Smooth muscle cell (in vitro differentiated cells): ENCODE measurements around the gene IBA57. TPM values are rescaled to one million over a fixed set of nuclear protein-coding genes. Genes with fewer than 3 reads are reported as not detected.
A peak's percentile ranks its signal among the peaks of the same experiment; 100 is the strongest.

Experiments
- DNase-seq: peaks from one replicate; lab custom pipeline; 2025; ENCODE audit not compliant: unreplicated experiment; lab: John Stamatoyannopoulos, UW
- H2AFZ ChIP-seq: fragments of 200-600 bp; sonication (generic); 2 replicates; pipeline ENCODE4 v1.6.0; 2016; ENCODE audit warnings: antibody characterized with exemption, low read depth, mild to moderate bottlenecking
- H3F3A ChIP-seq: fragments of 200-600 bp; sonication (generic); 2 replicates; pipeline ENCODE4 v1.6.0; 2017; ENCODE audit warnings: antibody characterized with exemption, low read depth
- H3K27ac ChIP-seq: fragments of 200-600 bp; sonication (generic); 2 replicates; pipeline ENCODE4 v1.5.1; 2016; ENCODE audit warnings: low read depth, mild to moderate bottlenecking
- H3K27me3 ChIP-seq: fragments of 200-600 bp; sonication (generic); 2 replicates; pipeline ENCODE4 v1.6.1; 2016; ENCODE audit warnings: low read depth, mild to moderate bottlenecking
- H3K36me3 ChIP-seq: fragments of 200-600 bp; sonication (generic); 2 replicates; pipeline ENCODE4 v1.5.1; 2016; ENCODE audit warnings: low read depth
- H3K4me1 ChIP-seq: fragments of 200-600 bp; sonication (generic); 2 replicates; pipeline ENCODE4 v1.5.1; 2016; ENCODE audit warnings: low read depth
- H3K4me2 ChIP-seq: fragments of 200-600 bp; sonication (generic); 2 replicates; pipeline ENCODE4 v1.6.0; 2016; ENCODE audit warnings: mild to moderate bottlenecking
- H3K4me3 ChIP-seq: fragments of 200-600 bp; sonication (generic); 2 replicates; pipeline ENCODE4 v1.5.1; 2016; ENCODE audit warnings: mild to moderate bottlenecking
- H3K79me2 ChIP-seq: fragments of 200-600 bp; sonication (generic); 2 replicates; pipeline ENCODE4 v1.6.0; 2016; ENCODE audit warnings: low read depth, mild to moderate bottlenecking
- H3K9ac ChIP-seq: fragments of 200-600 bp; sonication (generic); 2 replicates; pipeline ENCODE4 v1.6.0; 2016; ENCODE audit warnings: low read depth
- H3K9me3 ChIP-seq: fragments of 200-600 bp; sonication (generic); replicated peaks from 2 replicates; pipeline ENCODE4 v1.5.1; 2016; ENCODE audit warnings: low read depth
- H4K20me1 ChIP-seq: fragments of 200-600 bp; sonication (generic); 2 replicates; pipeline ENCODE4 v1.6.0; 2016; ENCODE audit warnings: low read depth
- WGBS: methylation state at CpG from one replicate; pipeline ENCODE4 v1.1.7; 2016; ENCODE audit warnings: low lambda C conversion rate; 5-methylcytosine and 5-hydroxymethylcytosine counted together
- polyA plus RNA-seq: library from polyadenylated mRNA; unstranded; fragments of >200 nt; fragmentation: Nextera tagmentation; extraction: Ambion mirVana; gene quantifications from 2 replicates; pipeline ENCODE4 v1.2.1, GENCODE V29; 2016
- total RNA-seq: library from RNA; depleted of rRNA; stranded (reverse); fragments of >200 nt; gene quantifications from 2 replicates; pipeline ENCODE4 v1.2.3, GENCODE V29; 2014
- TF ChIP-seq, protein P1 (sequence below): fragments of 200-600 bp; sonication (generic); IDR thresholded peaks from 2 replicates; pipeline ENCODE4 v1.5.1; 2017; ENCODE audit warnings: borderline replicate concordance, mild to moderate bottlenecking, antibody characterized with exemption; ENCODE audit not compliant: insufficient read depth, poor library complexity, severe bottlenecking

Gene IBA57
- total and polyA plus RNA-seq, 2 experiments from 2014 or later: 1.6 to 1.8 TPM

DNA sequence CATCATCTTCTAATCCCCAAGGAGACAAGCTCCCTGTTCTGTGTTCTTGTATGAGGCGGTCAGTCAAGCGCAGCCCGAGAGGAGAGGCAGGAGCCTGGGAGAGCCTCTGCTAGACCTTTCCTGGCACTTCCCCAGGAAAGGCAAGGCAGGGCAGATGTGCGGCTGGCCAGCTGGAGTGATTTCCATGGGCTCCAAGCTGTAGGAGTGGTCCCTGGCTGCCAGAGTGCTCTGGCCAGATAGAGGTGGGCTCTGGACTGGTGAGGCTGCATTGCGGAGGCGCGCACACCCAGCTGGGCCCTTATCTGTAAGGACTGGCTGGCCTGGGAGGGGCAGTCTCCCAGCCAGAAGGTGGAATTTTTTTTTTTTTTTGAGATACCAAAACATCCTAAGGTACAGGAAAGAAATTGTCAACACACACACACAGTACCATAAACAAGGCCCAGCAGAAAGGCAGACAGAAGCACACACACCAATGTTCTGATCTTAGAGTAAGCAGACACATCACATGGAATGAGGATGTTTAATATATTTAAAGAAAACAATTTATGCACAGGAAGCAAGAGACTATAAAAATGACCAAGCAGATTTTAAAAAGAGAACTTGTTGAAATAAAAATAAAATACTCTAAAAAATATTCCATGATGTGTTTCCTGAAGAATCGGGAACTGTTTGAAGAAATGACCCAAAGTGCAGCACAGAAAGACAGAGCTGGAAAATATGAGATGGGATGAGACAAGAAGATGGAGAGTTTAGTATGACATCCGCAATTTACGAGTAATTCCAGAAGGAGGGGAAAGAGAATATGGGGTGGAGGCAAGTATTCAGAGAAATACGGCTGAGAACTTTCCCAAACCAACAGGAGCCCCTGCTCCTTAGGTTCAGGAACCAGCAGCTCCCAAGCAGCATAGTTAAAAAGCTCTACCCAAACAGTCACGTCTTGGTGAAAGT is 13.4 kb downstream of the IBA57 start:
- no peaks in the 10 kb centered on the region for H3F3A ChIP-seq
- no peak overlapping the region for H3K27ac ChIP-seq
- no peaks in the 10 kb centered on the region for H3K79me2 ChIP-seq
- H3K4me1 ChIP-seq: no peaks in the 10 kb centered on the region
- H3K9me3 ChIP-seq: no peaks in the 10 kb centered on the region
- 92% methylated on average over 12 of the region's 12 CpGs for WGBS
- H3K4me2 ChIP-seq: no peak overlapping the region
- TF ChIP-seq, protein P1, sequence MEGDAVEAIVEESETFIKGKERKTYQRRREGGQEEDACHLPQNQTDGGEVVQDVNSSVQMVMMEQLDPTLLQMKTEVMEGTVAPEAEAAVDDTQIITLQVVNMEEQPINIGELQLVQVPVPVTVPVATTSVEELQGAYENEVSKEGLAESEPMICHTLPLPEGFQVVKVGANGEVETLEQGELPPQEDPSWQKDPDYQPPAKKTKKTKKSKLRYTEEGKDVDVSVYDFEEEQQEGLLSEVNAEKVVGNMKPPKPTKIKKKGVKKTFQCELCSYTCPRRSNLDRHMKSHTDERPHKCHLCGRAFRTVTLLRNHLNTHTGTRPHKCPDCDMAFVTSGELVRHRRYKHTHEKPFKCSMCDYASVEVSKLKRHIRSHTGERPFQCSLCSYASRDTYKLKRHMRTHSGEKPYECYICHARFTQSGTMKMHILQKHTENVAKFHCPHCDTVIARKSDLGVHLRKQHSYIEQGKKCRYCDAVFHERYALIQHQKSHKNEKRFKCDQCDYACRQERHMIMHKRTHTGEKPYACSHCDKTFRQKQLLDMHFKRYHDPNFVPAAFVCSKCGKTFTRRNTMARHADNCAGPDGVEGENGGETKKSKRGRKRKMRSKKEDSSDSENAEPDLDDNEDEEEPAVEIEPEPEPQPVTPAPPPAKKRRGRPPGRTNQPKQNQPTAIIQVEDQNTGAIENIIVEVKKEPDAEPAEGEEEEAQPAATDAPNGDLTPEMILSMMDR: no peak
- no peak overlapping the region for H3K9ac ChIP-seq
- H3K4me3 ChIP-seq: no peak overlapping the region
- no peaks in the 10 kb centered on the region for H4K20me1 ChIP-seq
- no peaks in the 10 kb centered on the region for H3K36me3 ChIP-seq
- no peak for DNase-seq
- H2AFZ ChIP-seq: no peak overlapping the region
- no peaks in the 10 kb centered on the region for H3K27me3 ChIP-seq

DNA sequence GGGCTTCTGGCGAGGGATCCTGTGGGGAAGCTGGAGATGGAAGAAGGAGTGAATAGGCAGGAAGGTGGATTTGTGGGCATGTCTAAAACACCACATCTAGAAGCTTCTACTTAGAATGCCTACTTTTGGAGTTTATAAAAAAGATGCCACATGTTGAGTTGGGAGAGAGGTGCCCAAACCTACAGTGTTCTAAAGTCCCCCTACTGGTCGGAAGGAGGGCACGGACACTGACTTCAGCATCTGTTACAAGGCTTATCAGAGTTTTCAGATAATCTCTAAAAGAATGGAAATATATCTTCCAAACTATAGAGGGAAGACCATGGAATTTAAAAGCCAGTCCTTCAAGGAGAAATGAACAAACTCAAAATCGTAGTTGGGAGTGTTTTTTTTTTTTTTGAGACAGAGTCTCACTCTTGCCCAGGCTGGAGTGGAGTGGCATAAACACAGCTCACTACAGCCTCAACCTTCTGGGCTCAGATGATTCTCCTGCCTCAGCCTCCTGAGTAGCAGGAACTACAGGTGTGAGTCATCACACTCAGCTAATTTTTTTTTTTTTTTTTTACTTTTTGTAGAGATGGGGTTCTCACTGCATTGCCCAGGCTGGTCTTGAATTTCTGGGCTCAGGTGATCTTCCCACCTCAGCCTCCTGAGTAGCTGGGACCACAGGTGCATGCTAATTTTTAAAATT is 14.8 kb downstream of the IBA57 start:
- Histone ChIP-seq H3K4me2 (no peak overlapping the region), H3K4me1 (no peaks in the 10 kb centered on the region), H3K9ac (no peak overlapping the region), H2AFZ (no peak overlapping the region), H4K20me1 (no peaks in the 10 kb centered on the region), H3K27ac (no peak overlapping the region), H3F3A (no peaks in the 10 kb centered on the region), H3K79me2 (no peaks in the 10 kb centered on the region), H3K4me3 (no peak overlapping the region), H3K27me3 (no peaks in the 10 kb centered on the region), H3K36me3 (no peaks in the 10 kb centered on the region), H3K9me3 (no peaks in the 10 kb centered on the region)
- 83% methylated on average over 4 of the region's 4 CpGs for WGBS
- TF ChIP-seq, protein P1: peak; percentile 13
- no peak for DNase-seq

DNA sequence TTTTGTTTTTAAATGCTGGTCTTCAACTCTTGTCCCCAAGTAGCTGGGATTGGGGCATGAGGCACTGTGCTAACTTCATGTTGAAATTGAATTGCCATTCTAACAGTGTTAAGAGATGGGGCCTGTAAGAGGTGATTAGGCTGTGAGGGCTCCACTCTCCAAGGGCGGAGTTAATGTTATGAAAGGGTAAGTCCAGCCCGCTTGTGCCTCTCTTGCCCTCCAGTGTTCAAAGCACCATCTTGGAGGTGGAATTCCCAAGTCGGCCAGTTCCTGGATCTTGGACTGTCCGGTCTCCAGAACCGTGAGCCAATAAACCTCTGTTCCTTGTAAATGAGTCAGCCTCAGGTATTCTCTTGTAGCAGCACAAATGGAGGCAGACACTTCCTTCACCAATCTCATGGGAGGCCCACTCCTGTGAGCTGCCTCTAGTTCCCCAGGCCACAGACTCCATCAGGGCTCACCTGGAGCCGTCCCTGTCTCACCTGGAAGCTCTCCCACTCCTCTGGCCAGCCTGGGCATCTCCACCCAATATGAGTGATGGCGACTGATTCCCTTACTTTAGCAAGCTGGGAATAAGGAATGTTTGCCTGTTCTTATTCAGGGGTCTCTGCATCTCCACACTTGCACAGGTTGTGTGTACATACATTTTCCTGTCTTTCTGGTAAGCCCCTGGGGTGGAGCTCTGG is 15.5 kb downstream of the IBA57 start:
- no peaks in the 10 kb centered on the region for H4K20me1 ChIP-seq
- TF ChIP-seq, protein P1: no peak
- 96% methylated on average over 7 of the region's 7 CpGs for WGBS
- H3K27ac ChIP-seq: no peak overlapping the region
- no peak overlapping the region for H2AFZ ChIP-seq
- no peak overlapping the region for H3K4me2 ChIP-seq
- DNase-seq: no peak
- no peaks in the 10 kb centered on the region for H3K79me2 ChIP-seq
- H3K9me3 ChIP-seq: no peaks in the 10 kb centered on the region
- H3K9ac ChIP-seq: no peak overlapping the region
- H3K4me1 ChIP-seq: no peaks in the 10 kb centered on the region
- H3F3A ChIP-seq: no peaks in the 10 kb centered on the region
- H3K27me3 ChIP-seq: no peaks in the 10 kb centered on the region
- no peaks in the 10 kb centered on the region for H3K36me3 ChIP-seq
- no peak overlapping the region for H3K4me3 ChIP-seq
